Heart left ventricle (tissue), 16 donors: ENCODE measurements around the gene SPDYE3. TPM values are rescaled to one million over a fixed set of nuclear protein-coding genes. Genes with fewer than 3 reads are reported as not detected.
"Not testable (repeated sequence)": the region's sequence is repeated elsewhere in the genome, so short reads cannot be mapped to it uniquely, and the experiment has no call there.

Source experiments
- ATAC-seq, 4 donors: fragments of 200-7000 bp; cut with Tn5 transposase; one replicate each; pipeline ENCODE4 v1.9.1; 2020 to 2022; ENCODE audit warnings: moderate library complexity in 4 of 4, mild to moderate bottlenecking in 3 of 4, moderate number of reproducible peaks in 1 of 4
- DNase-seq, 5 donors: peaks; one replicate each; pipeline ENCODE4 v3.0.0-alpha.2; 2020
- H3K27ac ChIP-seq, 12 donors: fragments of 200-600 bp; sonication (generic) in 4 of 12; one replicate each; pipeline versions ENCODE4 v1.5.0 to v1.8.0; 2016 to 2022; ENCODE audit warnings: mild to moderate bottlenecking in 2 of 12
- H3K27me3 ChIP-seq, 9 donors: fragments of 200-600 bp; sonication (generic) in 2 of 9; one replicate each; pipeline versions ENCODE4 v1.5.1 to v1.8.0; 2016 to 2022; ENCODE audit warnings: mild to moderate bottlenecking in 3 of 9
- H3K36me3 ChIP-seq, 9 donors: fragments of 200-600 bp; sonication (generic) in 2 of 9; one replicate each; pipeline versions ENCODE4 v1.5.0 to v1.8.0; 2018 to 2022; ENCODE audit warnings: mild to moderate bottlenecking in 2 of 9
- H3K4me1 ChIP-seq, 12 donors: fragments of 200-600 bp; sonication (generic) in 4 of 12; one replicate each; pipeline versions ENCODE4 v1.5.0 to v1.8.0; 2016 to 2022; ENCODE audit warnings: mild to moderate bottlenecking in 3 of 12
- H3K4me3 ChIP-seq, 12 donors: fragments of 200-600 bp; sonication (generic) in 4 of 12; one replicate each; pipeline versions ENCODE4 v1.5.0 to v1.8.0; 2017 to 2022; ENCODE audit warnings: mild to moderate bottlenecking in 9 of 12, moderate library complexity in 4 of 12
- H3K9me3 ChIP-seq, 12 donors: fragments of 200-600 bp; sonication (generic) in 4 of 12; one replicate each; pipeline versions ENCODE4 v1.5.0 to v1.8.0; 2016 to 2022; ENCODE audit warnings: mild to moderate bottlenecking in 1 of 12
- CTCF ChIP-seq, 12 donors: fragments of 200-600 bp; sonication (generic) in 4 of 12; IDR thresholded peaks; one replicate each; pipeline versions ENCODE4 v1.5.0 to v1.8.0; 2018 to 2022; ENCODE audit warnings: antibody characterized with exemption in 12 of 12, mild to moderate bottlenecking in 5 of 12
- POLR2A ChIP-seq, 2 donors: fragments of 450-650 bp; IDR thresholded peaks; one replicate each; pipeline ENCODE4 v1.6.1; 2017; ENCODE audit warnings: antibody characterized with exemption in 2 of 2, mild to moderate bottlenecking in 2 of 2, moderate library complexity in 2 of 2
- WGBS, 4 donors: extraction: QIAGEN DNeasy Blood & Tissue Kit in 2 of 4; methylation state at CpG; one replicate each; pipeline versions ENCODE4 v1.1.5 to v1.1.7; 2013 to 2018; 5-methylcytosine and 5-hydroxymethylcytosine counted together
- intact Hi-C, 10 donors: fragments of 100-400 bp; cut with DNase I; formaldehyde crosslinking; loops; one replicate each; pipeline versions ENCODE4 v1.11.1 to v1.14.2; 2022
- polyA plus RNA-seq, 2 donors: library from polyadenylated mRNA; stranded (reverse); fragments of 200-250 nt; gene quantifications; one replicate each; pipeline ENCODE4 v1.2.3, GENCODE V29; 2013
- total RNA-seq, 9 donors: library from RNA; depleted of rRNA in 2 of 9; stranded (reverse); fragments of >200 nt in 2 of 9; fragmentation: NEBNext Ultra II Directional in 3 of 9; extraction: Animal tissue kit (Norgen Biotek cat#: 25700) in 3 of 9; gene quantifications; one replicate each; pipeline versions ENCODE4 v1.1.0 to v1.2.4, GENCODE V29; 2016 to 2023
- donor health status: ischemic (EF 13 %, LVEDD 7.1; RV severe dilation, severe dysfunction).
- donor health status: healthy with polysubstance abuse.
- donor health status: DM: no; HTN: yes; CAD: no.
- donor health status: DM: no; HTN: no; CAD: no.
- donor health status: ischemic (EF 25% LVEDD 6.9; RV normal size, moderate dysfunction).
- donor health status: ischemic (EF 25% LVEDD 5.7; RV mildly dilated, moderate dysfunction).
- donor health status: healthy.
- donor health status: DM: yes; HTN: yes; CAD: no.
- donor health status: ischemic (EF 35%, LVEDD 5.7; RV mildly dilated, moderate dysfunction).
- donor health status: nonischemic (EF 11% LVEDD 7.7; RV severe dilation, severe dysfunction).
- donor health status: DM: yes; HTN: yes; CAD: no.
- donor health status: PGD.
- donor health status: ischemic (EF 29% LVEDD 5.4; RV normal size, mild dysfunction).
- donor health status: nonischemic (EF 23%, LVEDD 6.1; RV moderate dilation, normal function).

Gene SPDYE3
- total and polyA plus RNA-seq, 11 donors = 0.03 to 0.15 TPM; not detected in 9

- H3K4me1 ChIP-seq = peaks cover 0 to 23% (median 10%) of the 10 kb centered on the region in 12 donors
- H3K9me3 ChIP-seq, intact Hi-C loops, H3K27me3 ChIP-seq: not testable (repeated sequence)
- H3K36me3 ChIP-seq = peaks cover 0 to 37% (median 19%) of the 10 kb centered on the region in 9 donors
- DNase-seq (peak; percentile 92 to 94 (median 93)), ATAC-seq (peak; percentile 98 to 100 (median 99))
- peak overlapping the region; percentile 55 to 98 (median 94) for H3K27ac ChIP-seq
- H3K4me3 ChIP-seq = peak overlapping the region; percentile 51 to 99 (median 82)
- TF ChIP-seq POLR2A (IDR thresholded peaks at IDR 0.05) (peak; percentile 84 to 99), CTCF (IDR thresholded peaks at IDR 0.05) (peak in 1 of 12 donors; percentile 3)
- WGBS, 4 donors = 0 to 1% (median 0%) methylated on average over 32 to 82 of the region's 85 CpGs
Observed at GRCh38 chr7:100335566-100336466, 28.3 kb downstream of the SPDYE3 start.

GRCh38 chr7:100338083-100338696, 30.7 kb downstream of the SPDYE3 start:
- H3K4me3 ChIP-seq, H3K9me3 ChIP-seq, intact Hi-C loops, ATAC-seq, H3K27me3 ChIP-seq, DNase-seq, H3K27ac ChIP-seq: not testable (repeated sequence)
- Histone ChIP-seq H3K4me1 (peaks cover 0 to 33% (median 15%) of the 10 kb centered on the region in 12 donors), H3K36me3 (peaks cover 0 to 48% (median 26%) of the 10 kb centered on the region in 9 donors)
- 85 to 92% (median 87%) methylated on average over 15 of the region's 15 CpGs for WGBS, 4 donors

GRCh38 chr7:100341286-100341685, 33.8 kb downstream of the SPDYE3 start:
- not testable (repeated sequence) for H3K27ac ChIP-seq, H3K9me3 ChIP-seq, ATAC-seq, H3K4me3 ChIP-seq, H3K27me3 ChIP-seq, DNase-seq
- intact Hi-C loops = loop anchor here in 2 of 10 donors (10.0 kb wide), 3 partner anchors 126 to 206 kb away; partner anchors contain the start of genes LAMTOR4 (in 1 of the 2) and PVRIG (in 1 of the 2)
- Histone ChIP-seq H3K4me1 (peaks cover 0 to 33% (median 23%) of the 10 kb centered on the region in 12 donors), H3K36me3 (peaks cover 0 to 70% (median 32%) of the 10 kb centered on the region in 9 donors)
- WGBS, 4 donors = 70 to 84% (median 82%) methylated on average over 6 of the region's 6 CpGs

GRCh38 chr7:100342765-100343164, 35.3 kb downstream of the SPDYE3 start:
- TF ChIP-seq CTCF (IDR thresholded peaks at IDR 0.05) (no peak), POLR2A (IDR thresholded peaks at IDR 0.05) (no peak)
- DNase-seq (peak in 1 of 5 donors; percentile 41), ATAC-seq (peak in 3 of 4 donors; percentile 45 to 68 (median 57))
- Histone ChIP-seq H3K27ac (peak overlapping the region in 6 of 12 donors; percentile 7 to 51 (median 32)), H3K27me3 (no peaks in the 10 kb centered on the region), H3K36me3 (peaks cover 0 to 79% (median 43%) of the 10 kb centered on the region in 9 donors), H3K9me3 (no peaks in the 10 kb centered on the region), H3K4me1 (peaks cover 0 to 23% (median 13%) of the 10 kb centered on the region in 12 donors), H3K4me3 (no peak overlapping the region)
- intact Hi-C loops = loop anchor here in 2 of 10 donors (10.0 kb wide), 3 partner anchors 128 to 208 kb away; partner anchors contain the start of genes LAMTOR4 (in 1 of the 2) and PVRIG (in 1 of the 2)
- WGBS, 4 donors = 40 to 56% (median 48%) methylated on average over 4 to 6 of the region's 6 CpGs
